22Rv1 (cell line): Measurements from ENCODE around the gene ADRB1.

Source experiments
- H3K27ac ChIP-seq: fragments of 450-650 bp; 2 replicates; pipeline ENCODE4 v1.5.1; 2017
- CTCF ChIP-seq: fragments of 450-650 bp; IDR thresholded peaks from 2 replicates; pipeline ENCODE4 v1.5.1; 2017; ENCODE audit warnings: mild to moderate bottlenecking
- ZFX ChIP-seq: fragments of 450-650 bp; IDR thresholded peaks from 2 replicates; pipeline ENCODE4 v1.6.1; 2017; ENCODE audit warnings: antibody characterized with exemption, borderline replicate concordance

ADRB1 gene

GRCh38 chr10:114068054-114068707 is 24.5 kb downstream of the ADRB1 start:
- H3K27ac ChIP-seq, result no peak overlapping the region
- TF ChIP-seq ZFX (no peak), CTCF (no peak)

DNA sequence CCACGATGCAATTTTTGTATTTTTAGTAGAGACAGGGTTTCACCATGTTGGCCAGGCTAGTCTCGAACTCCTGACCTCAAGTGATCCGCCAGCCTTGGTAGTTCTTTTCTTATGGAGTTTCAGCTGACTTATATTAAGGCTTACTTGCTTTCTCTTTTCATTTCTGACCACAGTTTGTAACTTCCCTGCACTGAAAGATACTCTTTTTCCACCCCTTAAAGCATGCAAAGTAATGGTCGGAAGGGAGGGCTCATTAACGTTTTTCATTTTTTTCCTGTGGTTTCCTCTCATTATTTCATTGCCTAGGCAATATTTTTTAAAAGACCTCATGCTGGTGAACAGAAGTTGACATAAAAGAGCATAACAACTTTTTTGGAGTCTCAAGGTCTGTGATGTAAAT is 27.0 kb downstream of the ADRB1 start:
- no peak for TF ChIP-seq ZFX
- no peak for TF ChIP-seq CTCF
- no peak overlapping the region for H3K27ac ChIP-seq

DNA sequence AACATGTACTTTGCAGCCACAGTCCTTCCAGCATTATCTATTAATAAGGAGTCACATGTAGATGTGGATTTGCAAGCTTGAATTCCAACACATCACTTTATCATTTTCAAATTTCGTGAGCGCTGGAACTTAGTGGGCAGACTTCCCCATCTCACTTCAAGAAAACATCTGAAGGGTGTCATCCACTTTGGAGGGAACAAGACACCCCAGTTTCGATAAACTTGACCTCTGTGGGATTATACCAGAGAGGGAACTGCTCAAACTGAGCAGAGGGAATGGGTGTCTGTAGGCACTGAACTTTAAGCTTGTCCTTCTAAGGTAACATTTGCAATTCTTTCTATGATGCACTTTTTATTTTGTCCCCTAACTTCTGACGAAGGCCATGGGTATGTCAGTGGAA is 27.5 kb downstream of the ADRB1 start:
- TF ChIP-seq ZFX (no peak), CTCF (no peak)
- no peak overlapping the region for H3K27ac ChIP-seq

DNA sequence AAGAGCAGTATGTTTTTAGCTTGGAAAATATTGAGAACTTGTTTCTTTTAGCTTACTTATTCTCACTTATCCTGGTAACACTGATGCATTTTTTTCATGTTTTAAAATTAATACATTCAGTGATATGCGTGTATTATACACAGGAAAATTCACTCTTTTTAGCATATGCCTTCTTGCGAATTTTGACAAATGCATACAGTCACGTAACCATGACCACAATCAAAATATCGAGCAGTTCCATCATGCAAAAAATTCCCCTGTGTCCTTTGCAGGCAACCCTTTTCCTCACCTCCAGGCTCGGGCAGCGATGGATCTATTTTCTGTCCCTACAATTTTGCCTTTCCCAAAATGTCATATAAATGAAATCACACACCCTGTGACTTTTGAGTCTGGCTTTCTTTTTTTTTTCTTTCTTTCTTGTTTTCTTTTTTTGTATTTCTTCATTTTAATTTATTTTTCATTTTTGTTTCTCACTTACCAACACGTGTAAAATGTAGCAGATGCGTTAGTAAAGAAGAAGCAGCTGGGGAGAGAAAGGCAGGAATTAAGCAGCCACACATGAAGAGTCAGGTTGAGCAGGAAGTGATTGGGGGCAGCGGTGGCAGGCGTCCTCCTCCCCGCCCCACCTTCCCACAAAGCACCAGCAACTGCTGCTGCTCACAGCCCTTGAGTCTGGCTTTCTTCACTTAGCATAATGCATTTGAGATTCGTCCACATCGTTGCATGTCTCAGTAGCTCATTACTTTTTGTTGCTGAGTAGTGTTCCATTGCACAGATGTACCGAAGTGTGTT is 29.9 kb downstream of the ADRB1 start:
- TF ChIP-seq CTCF (no peak), ZFX (no peak)
- no peak overlapping the region for H3K27ac ChIP-seq

DNA sequence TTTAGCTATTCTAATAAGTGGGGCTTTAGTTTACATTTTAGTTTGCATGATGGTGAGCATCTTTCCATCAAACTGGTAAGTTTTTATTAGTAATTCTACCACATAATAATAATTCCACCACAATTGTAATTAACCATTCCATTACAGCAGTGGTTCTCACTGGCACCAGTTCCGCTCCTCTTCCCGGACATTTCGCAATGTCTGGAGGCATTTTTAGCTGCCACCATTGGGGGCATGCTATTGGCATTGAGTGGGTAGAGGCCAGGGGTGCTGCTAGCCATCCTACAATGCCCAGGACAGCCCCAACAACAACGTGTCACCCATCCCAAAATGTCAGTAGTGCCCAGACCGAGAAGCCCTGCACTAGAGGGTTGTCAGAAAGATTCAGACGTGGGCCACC is 31.4 kb downstream of the ADRB1 start:
- TF ChIP-seq ZFX (no peak), CTCF (no peak)

GRCh38 chr10:114077347-114077746 is 33.7 kb downstream of the ADRB1 start:
- H3K27ac ChIP-seq, result no peak overlapping the region
- TF ChIP-seq CTCF (no peak), ZFX (no peak)

More for the DNA sequence above, 31.4 kb downstream of the ADRB1 start:
- no peak overlapping the region for H3K27ac ChIP-seq

DNA sequence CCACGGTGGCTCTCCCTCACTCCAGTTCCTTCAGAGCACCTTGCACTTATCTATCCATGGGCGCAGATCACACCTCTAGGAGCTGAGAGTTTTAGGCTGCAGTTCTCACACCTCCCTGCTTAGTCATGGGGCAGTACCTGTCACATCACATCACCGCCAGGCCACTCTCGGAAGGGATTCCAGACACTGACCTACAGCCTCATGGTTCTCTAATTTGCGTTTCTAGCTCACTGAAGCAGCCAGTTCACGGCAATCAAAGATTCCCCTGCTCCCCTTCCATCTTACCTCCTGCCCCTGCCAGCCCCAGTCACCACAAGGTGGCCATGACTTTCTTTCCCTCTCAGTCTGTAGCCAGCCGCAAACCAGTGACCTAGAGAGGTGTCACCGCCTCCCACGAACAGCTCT is 34.2 kb downstream of the ADRB1 start:
- no peak for TF ChIP-seq CTCF
- TF ChIP-seq ZFX, result no peak
- no peak overlapping the region for H3K27ac ChIP-seq
